Neural progenitor cell (in vitro differentiated cells): ENCODE data around the gene RASGRP1. TPM values are rescaled to one million over a fixed set of nuclear protein-coding genes. Genes with fewer than 3 reads are reported as not detected.

ENCODE experiments used
- DNase-seq: peaks from one replicate; pipeline ENCODE4 v3.0.0-alpha.2; 2016; ENCODE audit warnings: low spot score
- H2AFZ ChIP-seq: fragments of 200-600 bp; sonication (generic); replicated peaks from 2 replicates; pipeline ENCODE4 v1.6.1; 2016; ENCODE audit warnings: antibody characterized with exemption
- H3F3A ChIP-seq: fragments of 200-600 bp; sonication (generic); 2 replicates; pipeline ENCODE4 v1.6.1; 2016; ENCODE audit warnings: antibody characterized with exemption, low read depth
- H3K27ac ChIP-seq: fragments of 200-600 bp; sonication (generic); 2 replicates; pipeline ENCODE4 v1.5.1; 2016; ENCODE audit warnings: mild to moderate bottlenecking
- H3K27me3 ChIP-seq: fragments of 200-600 bp; sonication (generic); 2 replicates; pipeline ENCODE4 v1.6.1; 2016; ENCODE audit warnings: mild to moderate bottlenecking, moderate library complexity
- H3K36me3 ChIP-seq: fragments of 200-600 bp; sonication (generic); 2 replicates; pipeline ENCODE4 v1.5.1; 2016
- H3K4me1 ChIP-seq: fragments of 200-600 bp; sonication (generic); 2 replicates; pipeline ENCODE4 v1.6.1; 2016; ENCODE audit warnings: mixed run types
- H3K4me2 ChIP-seq: fragments of 200-600 bp; sonication (generic); 2 replicates; pipeline ENCODE4 v1.6.1; 2016
- H3K4me3 ChIP-seq: fragments of 200-600 bp; sonication (generic); 2 replicates; pipeline ENCODE4 v1.5.1; 2016
- H3K79me2 ChIP-seq: fragments of 200-600 bp; sonication (generic); 2 replicates; pipeline ENCODE4 v1.6.1; 2016; ENCODE audit warnings: low read depth
- H3K9ac ChIP-seq: fragments of 200-600 bp; sonication (generic); 2 replicates; pipeline ENCODE4 v1.6.1; 2016
- H3K9me3 ChIP-seq: fragments of 200-600 bp; sonication (generic); 2 replicates; pipeline ENCODE4 v1.5.1; 2016; ENCODE audit warnings: low read depth
- H4K20me1 ChIP-seq: fragments of 200-600 bp; sonication (generic); 2 replicates; pipeline ENCODE4 v1.6.1; 2016; ENCODE audit warnings: low read depth
- H3K27ac Mint-ChIP-seq: 3 replicates; pipeline ENCODE4 v1.8.0; 2021; ENCODE audit warnings: mixed read lengths
- H3K27me3 Mint-ChIP-seq: 2 replicates; pipeline ENCODE4 v1.8.0; 2022; ENCODE audit warnings: low read depth, mild to moderate bottlenecking, inconsistent platforms, moderate library complexity, mixed read lengths; ENCODE audit not compliant: insufficient read depth
- H3K36me3 Mint-ChIP-seq: 3 replicates; pipeline ENCODE4 v1.8.0; 2021; ENCODE audit warnings: mixed read lengths
- H3K4me1 Mint-ChIP-seq: 3 replicates; pipeline ENCODE4 v1.8.0; 2021; ENCODE audit warnings: mixed read lengths
- H3K4me3 Mint-ChIP-seq: 3 replicates; pipeline ENCODE4 v1.8.0; 2021; ENCODE audit warnings: mild to moderate bottlenecking, moderate library complexity, mixed read lengths
- H3K9me3 Mint-ChIP-seq: 3 replicates; pipeline ENCODE4 v1.8.0; 2020; ENCODE audit warnings: mixed read lengths
- EZH2 ChIP-seq: fragments of 200-600 bp; sonication (generic); IDR thresholded peaks from 2 replicates; pipeline ENCODE4 v1.6.1; 2017; ENCODE audit warnings: antibody characterized with exemption, mild to moderate bottlenecking, moderate library complexity
- EZH2phosphoT487 ChIP-seq: fragments of 200-600 bp; sonication (generic); IDR thresholded peaks from 2 replicates; pipeline ENCODE4 v1.6.1; 2017; ENCODE audit warnings: antibody characterized with exemption
- total RNA-seq: library from RNA; depleted of rRNA; stranded (reverse); fragments of >200 nt; gene quantifications from 2 replicates; pipeline ENCODE4 v1.2.3, GENCODE V29; 2015; ENCODE audit warnings: low replicate concordance
- TF ChIP-seq, protein P1 (sequence below): fragments of 200-600 bp; sonication (generic); IDR thresholded peaks from 2 replicates; pipeline ENCODE4 v1.5.1; 2017; ENCODE audit warnings: antibody characterized with exemption, mild to moderate bottlenecking

The RASGRP1 gene
- total RNA-seq, 1 donor from 2014 or later, result 2.5 TPM

DNA sequence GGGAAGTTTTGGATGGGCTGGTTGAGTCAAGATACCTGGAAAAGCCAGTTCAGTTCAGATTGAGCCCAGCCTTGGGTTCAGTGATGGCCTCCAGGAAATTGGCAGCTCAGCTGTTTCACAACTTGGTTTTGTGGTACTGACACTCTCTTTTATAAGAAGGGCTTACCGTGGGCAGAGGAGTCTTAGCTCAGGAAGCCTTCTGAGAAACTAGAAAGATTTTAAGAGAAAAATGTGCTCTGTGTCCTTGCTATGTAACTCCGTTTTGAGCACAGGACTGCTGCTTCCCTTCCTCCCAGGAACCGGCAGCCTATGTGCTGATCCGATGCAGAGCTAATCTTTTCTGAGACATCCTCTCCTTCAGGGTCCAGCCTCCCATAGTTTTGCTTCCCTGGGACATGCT is 46.6 kb upstream of the RASGRP1 start:
- no peak overlapping the region for H2AFZ ChIP-seq
- no peaks in the 10 kb centered on the region for H4K20me1 ChIP-seq
- H3K27me3 Mint-ChIP-seq, result peaks cover 5% of the 10 kb centered on the region
- H3K9me3 ChIP-seq, result no peaks in the 10 kb centered on the region
- no peak for DNase-seq
- H3K4me1 Mint-ChIP-seq, result peaks cover 3% of the 10 kb centered on the region
- H3K4me2 ChIP-seq, result no peak overlapping the region
- no peak overlapping the region for H3K9ac ChIP-seq
- no peaks in the 10 kb centered on the region for H3F3A ChIP-seq
- no peaks in the 10 kb centered on the region for H3K27me3 ChIP-seq
- H3K27ac ChIP-seq, result no peak overlapping the region
- no peaks in the 10 kb centered on the region for H3K36me3 Mint-ChIP-seq
- no peaks in the 10 kb centered on the region for H3K79me2 ChIP-seq
- TF ChIP-seq EZH2 (no peak), EZH2phosphoT487 (no peak)
- TF ChIP-seq, protein P1, sequence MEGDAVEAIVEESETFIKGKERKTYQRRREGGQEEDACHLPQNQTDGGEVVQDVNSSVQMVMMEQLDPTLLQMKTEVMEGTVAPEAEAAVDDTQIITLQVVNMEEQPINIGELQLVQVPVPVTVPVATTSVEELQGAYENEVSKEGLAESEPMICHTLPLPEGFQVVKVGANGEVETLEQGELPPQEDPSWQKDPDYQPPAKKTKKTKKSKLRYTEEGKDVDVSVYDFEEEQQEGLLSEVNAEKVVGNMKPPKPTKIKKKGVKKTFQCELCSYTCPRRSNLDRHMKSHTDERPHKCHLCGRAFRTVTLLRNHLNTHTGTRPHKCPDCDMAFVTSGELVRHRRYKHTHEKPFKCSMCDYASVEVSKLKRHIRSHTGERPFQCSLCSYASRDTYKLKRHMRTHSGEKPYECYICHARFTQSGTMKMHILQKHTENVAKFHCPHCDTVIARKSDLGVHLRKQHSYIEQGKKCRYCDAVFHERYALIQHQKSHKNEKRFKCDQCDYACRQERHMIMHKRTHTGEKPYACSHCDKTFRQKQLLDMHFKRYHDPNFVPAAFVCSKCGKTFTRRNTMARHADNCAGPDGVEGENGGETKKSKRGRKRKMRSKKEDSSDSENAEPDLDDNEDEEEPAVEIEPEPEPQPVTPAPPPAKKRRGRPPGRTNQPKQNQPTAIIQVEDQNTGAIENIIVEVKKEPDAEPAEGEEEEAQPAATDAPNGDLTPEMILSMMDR, result no peak
- no peak overlapping the region for H3K4me3 ChIP-seq
- H3K27ac Mint-ChIP-seq, result no peak overlapping the region
- H3K4me1 ChIP-seq, result no peaks in the 10 kb centered on the region
- H3K9me3 Mint-ChIP-seq, result no peaks in the 10 kb centered on the region
- H3K4me3 Mint-ChIP-seq, result no peak overlapping the region
- H3K36me3 ChIP-seq, result no peaks in the 10 kb centered on the region

DNA sequence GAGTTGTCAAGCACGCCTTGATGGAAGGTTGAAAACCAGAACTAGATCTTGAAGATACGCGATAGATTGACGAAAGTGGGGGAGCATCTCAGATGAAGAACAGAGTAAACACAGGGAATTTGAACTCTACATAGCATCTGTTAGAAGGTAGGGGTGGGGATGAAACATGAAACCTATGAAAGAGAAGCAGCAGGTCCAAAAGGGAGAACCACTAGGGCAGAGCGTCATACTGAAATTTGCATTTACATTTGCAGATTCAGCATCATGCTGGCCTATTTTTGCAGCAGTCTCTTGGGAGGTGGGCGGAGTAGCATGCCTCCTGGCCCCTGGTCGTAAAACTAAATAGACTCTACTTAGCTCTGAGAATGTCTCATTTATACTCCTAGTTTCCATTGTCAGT is 46.1 kb upstream of the RASGRP1 start:
- no peak overlapping the region for H3K27ac Mint-ChIP-seq
- Histone ChIP-seq H3K4me1 (peaks cover 4% of the 10 kb centered on the region), H3K9ac (no peak overlapping the region), H3K27ac (no peak overlapping the region), H3K36me3 (no peaks in the 10 kb centered on the region), H4K20me1 (no peaks in the 10 kb centered on the region), H3K4me2 (no peak overlapping the region), H3K79me2 (no peaks in the 10 kb centered on the region), H3F3A (no peaks in the 10 kb centered on the region), H2AFZ (no peak overlapping the region), H3K9me3 (no peaks in the 10 kb centered on the region), H3K27me3 (no peaks in the 10 kb centered on the region), H3K4me3 (no peak overlapping the region)
- peaks cover 5% of the 10 kb centered on the region for H3K27me3 Mint-ChIP-seq
- no peak overlapping the region for H3K4me3 Mint-ChIP-seq
- DNase-seq, result no peak
- H3K9me3 Mint-ChIP-seq, result no peaks in the 10 kb centered on the region
- H3K4me1 Mint-ChIP-seq, result peaks cover 3% of the 10 kb centered on the region
- no peak for TF ChIP-seq EZH2
- H3K36me3 Mint-ChIP-seq, result no peaks in the 10 kb centered on the region

DNA sequence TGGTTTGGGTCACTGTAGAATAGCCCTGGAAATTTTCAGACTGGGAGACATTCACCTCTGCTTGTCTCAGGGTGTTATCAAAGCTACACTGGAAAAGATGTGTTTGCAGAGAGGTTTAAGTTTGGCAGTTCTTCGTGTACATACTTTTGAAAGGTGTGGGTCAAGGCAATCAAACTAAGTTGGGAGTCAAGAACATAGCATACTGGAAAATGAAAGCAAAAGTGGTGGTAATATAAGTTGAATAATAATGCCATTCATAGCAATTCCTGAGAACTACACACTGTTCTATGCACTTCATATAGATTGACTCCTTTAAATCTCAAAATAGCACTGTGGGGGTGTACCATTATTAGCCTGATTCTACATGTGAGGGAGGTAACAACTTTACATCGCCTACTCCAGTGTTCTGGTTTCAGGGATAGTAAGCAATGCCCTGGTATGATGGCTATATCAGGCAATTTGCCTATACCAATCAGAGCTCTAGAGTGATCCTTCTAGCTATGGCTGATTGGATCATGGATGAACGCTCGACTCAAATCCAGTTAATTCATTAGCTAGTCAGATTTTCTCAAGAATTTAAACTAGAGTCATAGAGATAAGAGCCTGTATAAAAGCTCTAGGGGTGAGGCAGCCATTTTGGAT is 44.6 kb upstream of the RASGRP1 start:
- Mint-ChIP-seq H3K9me3 (no peaks in the 10 kb centered on the region), H3K27ac (no peak overlapping the region), H3K4me1 (peaks cover 3% of the 10 kb centered on the region), H3K4me3 (no peak overlapping the region), H3K36me3 (no peaks in the 10 kb centered on the region), H3K27me3 (peaks cover 5% of the 10 kb centered on the region)
- H3F3A ChIP-seq, result no peaks in the 10 kb centered on the region
- H3K4me1 ChIP-seq, result peaks cover 4% of the 10 kb centered on the region
- no peak overlapping the region for H3K4me2 ChIP-seq
- no peaks in the 10 kb centered on the region for H4K20me1 ChIP-seq
- H3K27me3 ChIP-seq, result no peaks in the 10 kb centered on the region
- H3K4me3 ChIP-seq, result no peak overlapping the region
- H3K9ac ChIP-seq, result no peak overlapping the region
- no peak for TF ChIP-seq EZH2
- TF ChIP-seq EZH2phosphoT487, result no peak
- TF ChIP-seq, protein P1, result no peak
- DNase-seq, result no peak
- no peaks in the 10 kb centered on the region for H3K9me3 ChIP-seq
- no peaks in the 10 kb centered on the region for H3K79me2 ChIP-seq
- no peak overlapping the region for H2AFZ ChIP-seq
- H3K27ac ChIP-seq, result no peak overlapping the region
- H3K36me3 ChIP-seq, result no peaks in the 10 kb centered on the region

DNA sequence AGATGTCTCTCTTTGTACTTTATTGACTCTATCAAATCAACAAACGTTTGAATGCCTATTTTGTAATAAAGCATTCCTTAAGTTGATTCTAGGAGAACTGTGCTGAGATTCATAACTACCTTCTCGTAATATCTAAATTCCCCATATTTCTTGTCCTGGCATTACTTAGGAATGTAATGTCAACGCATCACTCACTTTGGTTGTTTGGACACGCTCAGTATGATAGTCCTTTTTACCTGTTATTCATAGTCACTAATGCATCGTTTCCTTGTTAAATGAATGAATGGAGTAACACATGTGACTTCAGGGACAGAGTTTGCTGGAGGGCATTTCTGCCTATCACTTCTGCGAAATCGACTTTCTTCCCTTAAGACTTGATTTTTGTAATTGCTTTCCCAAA is 44.1 kb upstream of the RASGRP1 start:
- H3K36me3 ChIP-seq, result no peaks in the 10 kb centered on the region
- no peaks in the 10 kb centered on the region for H4K20me1 ChIP-seq
- no peaks in the 10 kb centered on the region for H3K9me3 ChIP-seq
- Mint-ChIP-seq H3K36me3 (no peaks in the 10 kb centered on the region), H3K27me3 (peaks cover 7% of the 10 kb centered on the region), H3K27ac (no peak overlapping the region), H3K4me3 (no peak overlapping the region), H3K4me1 (peaks cover 3% of the 10 kb centered on the region), H3K9me3 (no peaks in the 10 kb centered on the region)
- TF ChIP-seq EZH2phosphoT487, result no peak
- no peak for TF ChIP-seq EZH2
- TF ChIP-seq, protein P1, result no peak
- H3K4me2 ChIP-seq, result no peak overlapping the region
- H3K27me3 ChIP-seq, result no peaks in the 10 kb centered on the region
- no peaks in the 10 kb centered on the region for H3F3A ChIP-seq
- no peak overlapping the region for H3K27ac ChIP-seq
- H2AFZ ChIP-seq, result no peak overlapping the region
- H3K9ac ChIP-seq, result no peak overlapping the region
- no peaks in the 10 kb centered on the region for H3K79me2 ChIP-seq
- H3K4me3 ChIP-seq, result no peak overlapping the region
- H3K4me1 ChIP-seq, result peaks cover 4% of the 10 kb centered on the region
- no peak for DNase-seq
